NCI-H526 (cell line): ENCODE results near the gene CST5.
"Not testable (repeated sequence)": the region's sequence is repeated elsewhere in the genome, so short reads cannot be mapped to it uniquely, and the experiment has no call there.

Experiments
- DNase-seq, 2 experiments: peaks; one replicate each; lab custom pipeline; 2025; lab: John Stamatoyannopoulos, UW

Gene CST5

GRCh38 chr20:23841693-23842092, 37.9 kb downstream of the CST5 start:
- no peak for DNase-seq

GRCh38 chr20:23835716-23836115, 43.8 kb downstream of the CST5 start:
- DNase-seq, result no peak

GRCh38 chr20:23832775-23833513, 46.6 kb downstream of the CST5 start:
- DNase-seq, result no peak

- not testable (repeated sequence) for DNase-seq
Observed at GRCh38 chr20:23831961-23832360, 47.6 kb downstream of the CST5 start.

- peak in 1 of 2 experiments; percentile 11 for DNase-seq
Observed at GRCh38 chr20:23826541-23827021, 53.0 kb downstream of the CST5 start, which contains the start of gene CST2. CST2 (minus strand) TSS chr20:23826729; CDS start chr20:23826660, 69 bp downstream.
